Activated naive CD4-positive, alpha-beta T cell (primary cell): ENCODE data around the gene STX3.
A peak's percentile ranks its signal among the peaks of the same experiment; 100 is the strongest.

Source experiments
- DNase-seq, 4 experiments: peaks; one replicate each; lab custom pipeline; 2025; lab: John Stamatoyannopoulos, UW

STX3 gene

DNA sequence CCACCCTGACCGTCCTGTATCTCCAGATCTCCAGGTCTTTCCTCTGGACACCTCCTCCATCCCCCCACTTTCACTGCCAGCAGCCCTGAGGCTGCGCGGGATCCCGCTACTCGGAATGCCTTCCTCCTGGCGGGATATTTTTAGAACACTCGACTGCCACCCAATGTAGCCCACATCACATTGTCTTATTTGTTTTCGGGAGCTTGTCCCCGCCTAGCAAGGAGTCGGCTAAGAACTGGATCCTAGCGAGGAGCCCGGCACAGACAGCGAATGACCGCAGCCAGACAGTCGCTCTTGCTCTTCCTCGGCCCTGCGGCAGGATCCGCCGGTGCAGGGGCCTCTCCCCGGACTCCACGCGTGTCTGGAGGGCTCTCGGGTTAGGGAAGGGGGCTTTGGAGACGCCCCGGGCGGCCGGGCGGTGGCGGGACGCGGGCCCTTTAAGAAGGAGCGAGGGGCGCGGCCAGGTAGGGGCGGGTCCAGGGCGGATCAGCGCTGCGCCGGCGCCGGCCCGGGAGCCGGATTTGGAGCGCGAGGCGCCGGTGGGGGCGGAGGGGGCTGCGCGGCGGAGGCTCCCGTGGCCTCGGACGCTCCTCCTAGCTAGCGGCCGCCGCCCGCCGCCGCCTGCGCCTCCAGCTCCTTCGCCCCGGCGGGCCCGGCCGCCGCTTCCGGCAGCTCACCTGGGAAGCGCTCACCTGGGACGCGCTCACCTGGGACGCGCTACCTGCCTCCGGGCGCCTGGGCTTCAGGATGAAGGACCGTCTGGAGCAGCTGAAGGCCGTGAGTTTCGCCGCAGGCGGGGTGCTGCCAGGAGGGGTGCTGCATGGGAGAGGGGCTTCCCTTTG, at the start of gene STX3:
Gene STX3, plus strand, starts transcription at position 518 of the 842 bp plus-strand sequence. Its CDS starts 230 bp downstream, at position 748.
- DNase-seq: peak; percentile 15 to 71 (median 32)

DNA sequence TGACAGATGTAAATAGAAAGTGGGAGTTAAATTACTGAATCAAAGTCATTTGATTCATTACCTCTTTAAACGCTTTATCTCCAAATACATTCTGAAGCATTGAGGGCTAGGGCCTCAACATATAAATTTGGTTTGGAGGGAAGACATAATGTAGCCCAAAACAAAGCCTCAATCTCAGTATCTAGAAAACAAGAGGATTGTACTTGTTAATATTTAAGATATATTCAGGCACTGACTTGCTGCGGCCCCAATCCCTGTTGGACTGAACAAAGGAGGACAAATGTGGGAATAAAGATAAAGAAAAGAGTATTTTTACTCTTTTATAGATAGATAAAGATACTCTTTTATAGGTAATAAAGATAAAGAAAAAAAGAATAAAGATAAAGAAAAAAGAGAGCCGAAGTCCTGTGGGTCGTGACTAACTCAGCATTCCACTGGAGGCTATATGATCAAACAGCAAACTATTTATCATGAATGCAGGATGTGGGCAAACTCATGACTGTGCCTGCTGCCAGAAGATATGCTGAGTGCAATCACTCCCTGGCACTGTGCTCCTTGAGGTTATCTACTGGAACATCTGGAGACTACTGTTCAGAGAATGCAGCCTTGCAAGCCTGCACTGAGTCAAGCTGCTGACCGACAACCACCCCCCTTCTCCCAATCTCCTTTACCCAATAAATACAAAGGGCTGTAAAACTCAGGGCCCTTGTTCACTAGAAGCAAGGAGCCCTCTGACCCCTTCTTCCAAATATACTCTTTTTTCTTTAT, 48.5 kb upstream of the STX3 start:
- no peak for DNase-seq

DNA sequence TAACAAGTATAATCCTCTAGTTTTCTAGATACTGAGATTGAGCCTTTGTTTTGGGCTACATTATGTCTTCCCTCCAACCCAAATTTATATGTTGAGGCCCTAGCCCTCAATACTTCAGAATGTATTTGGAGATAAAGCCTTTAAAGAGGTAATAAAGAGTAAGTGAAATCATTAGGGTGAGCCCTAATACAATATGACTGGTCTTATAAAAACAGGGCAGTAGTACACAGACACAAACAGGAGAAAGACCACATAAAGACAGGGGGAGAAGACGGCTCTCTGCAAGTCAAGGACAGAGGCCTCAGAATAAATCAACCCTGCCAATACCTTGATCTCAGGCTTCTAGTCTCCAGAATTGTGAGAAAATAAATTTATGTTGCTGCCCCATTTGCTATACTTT, 47.8 kb upstream of the STX3 start:
- DNase-seq: no peak

DNA sequence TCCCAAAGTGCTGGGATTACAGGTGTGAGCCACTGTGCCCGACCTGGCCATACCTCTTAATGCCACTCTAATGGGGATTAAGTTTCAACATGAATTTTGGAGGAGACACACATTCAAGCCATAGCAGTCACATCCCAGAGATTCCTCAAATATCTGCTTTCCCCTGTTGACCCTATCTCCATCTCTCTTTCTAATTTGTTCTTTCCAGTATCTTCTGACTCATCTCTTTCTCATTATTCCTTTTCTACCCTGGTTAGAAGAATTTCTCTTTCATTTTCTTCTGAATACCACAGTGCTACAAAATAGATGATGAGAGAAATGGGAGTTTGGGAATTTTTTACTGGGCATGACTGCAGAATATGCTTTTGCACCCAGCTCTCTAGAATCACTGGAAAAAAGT, 46.6 kb upstream of the STX3 start:
- DNase-seq: no peak

DNA sequence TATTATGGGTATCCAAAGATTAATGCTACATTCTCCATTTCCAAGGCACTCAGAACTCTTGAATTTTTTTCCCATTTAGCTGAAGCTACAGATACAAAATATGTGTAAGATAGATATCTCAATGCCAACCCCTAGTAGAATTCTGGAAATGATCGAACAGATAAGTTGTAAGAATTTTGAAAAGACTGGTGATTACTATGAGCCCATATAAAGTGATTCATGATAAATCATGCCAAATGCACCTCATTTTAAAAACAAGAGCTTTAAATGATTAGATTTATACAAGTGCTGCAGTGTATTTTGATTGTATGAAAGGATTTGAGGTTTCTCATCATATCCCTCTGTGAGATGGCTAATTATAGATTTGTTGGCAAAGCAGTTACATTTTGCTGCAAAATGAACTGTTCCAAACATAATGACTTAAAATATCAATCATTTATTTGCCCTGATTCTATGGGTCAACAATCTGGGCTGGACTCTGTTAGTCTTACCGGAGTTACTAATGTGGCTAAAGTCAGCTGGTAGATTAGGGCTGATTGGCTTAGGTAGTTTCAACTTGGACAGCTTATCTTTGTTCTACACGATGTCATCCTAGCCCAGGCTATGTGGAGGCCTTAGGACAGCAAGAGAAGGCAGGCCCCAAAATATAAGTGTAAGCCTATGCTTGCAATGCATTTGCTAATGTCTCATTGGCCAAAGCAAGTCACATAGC, 44.9 kb upstream of the STX3 start:
- DNase-seq: no peak

DNA sequence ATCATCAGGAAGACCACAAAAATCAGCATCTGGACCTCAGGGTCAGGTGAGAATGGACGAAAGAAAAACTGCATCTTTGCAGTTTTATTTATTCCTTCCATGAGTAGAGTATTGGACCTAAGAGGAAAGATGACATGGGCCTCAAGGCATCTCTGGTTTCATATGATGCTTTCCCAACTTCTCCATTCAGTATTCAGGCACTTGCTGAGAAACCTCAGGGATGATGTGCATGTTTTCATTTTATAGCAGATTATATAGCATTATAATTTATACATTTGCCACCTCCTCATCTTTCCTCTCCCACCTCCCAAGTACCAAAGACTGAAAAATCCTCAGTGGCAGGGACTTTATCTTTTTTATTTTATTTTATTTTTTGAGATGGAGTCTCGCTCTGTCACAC, 41.4 kb upstream of the STX3 start, which contains the start of gene OR10V1:
Gene OR10V1, minus strand, starts transcription at position 101 of the 400 bp plus-strand sequence. Its CDS starts 0 bp downstream, at position 101.
- no peak for DNase-seq

DNA sequence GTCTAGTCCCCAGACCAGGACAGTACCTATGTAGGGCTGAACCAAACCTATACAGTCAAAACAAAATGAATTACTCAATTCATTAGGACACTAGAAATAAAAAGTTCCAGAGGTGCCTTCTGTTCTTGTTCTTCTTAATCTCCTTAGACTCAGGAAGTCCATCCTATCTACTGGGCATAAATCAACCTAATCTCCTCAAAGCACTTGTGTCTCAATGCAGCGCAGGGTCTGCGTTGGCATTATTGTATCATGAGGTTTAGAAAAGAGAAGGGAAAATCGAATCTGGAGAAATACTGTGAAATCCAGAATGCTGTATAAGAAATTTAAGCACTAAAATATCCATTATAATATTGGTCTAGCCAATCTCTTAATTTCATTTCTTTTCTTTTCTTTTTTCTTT, 39.1 kb upstream of the STX3 start:
- no peak for DNase-seq

DNA sequence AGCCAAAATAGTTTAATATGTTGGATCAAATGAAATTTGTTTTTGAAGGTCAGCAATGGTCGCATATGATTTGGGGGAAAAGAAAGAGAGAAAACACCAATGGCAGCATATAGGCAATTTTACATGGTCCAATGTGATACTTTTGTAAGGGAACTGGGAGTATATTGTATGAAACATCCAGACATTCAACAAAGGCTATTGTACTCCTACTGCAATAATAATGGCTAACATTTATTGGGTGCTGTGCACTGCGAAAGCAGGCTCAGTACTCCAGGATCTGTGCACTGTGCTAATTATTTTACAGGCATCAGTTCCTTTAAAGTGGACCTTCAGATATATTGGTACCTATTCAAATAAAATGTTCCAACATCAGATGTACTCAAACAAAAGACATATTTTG, 35.6 kb upstream of the STX3 start:
- no peak for DNase-seq

DNA sequence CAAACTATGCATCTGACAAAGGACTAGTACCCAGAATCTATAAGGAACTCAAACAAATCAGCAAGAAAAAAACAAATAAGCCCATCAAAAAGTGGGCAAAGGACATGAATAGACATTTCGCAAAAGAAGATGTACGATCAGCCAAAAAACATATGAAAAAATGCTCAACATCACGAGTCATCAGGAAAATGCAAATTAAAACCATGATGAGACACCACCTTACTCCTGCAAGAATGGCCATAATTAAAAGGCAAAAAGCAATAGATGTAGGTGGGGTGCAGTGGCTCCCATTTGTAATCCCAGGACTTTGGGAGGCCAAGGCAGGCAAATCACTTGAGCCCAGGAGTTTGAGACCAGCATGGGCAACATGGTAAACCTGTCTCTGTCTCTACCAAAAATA, 31.1 kb upstream of the STX3 start:
- no peak for DNase-seq

DNA sequence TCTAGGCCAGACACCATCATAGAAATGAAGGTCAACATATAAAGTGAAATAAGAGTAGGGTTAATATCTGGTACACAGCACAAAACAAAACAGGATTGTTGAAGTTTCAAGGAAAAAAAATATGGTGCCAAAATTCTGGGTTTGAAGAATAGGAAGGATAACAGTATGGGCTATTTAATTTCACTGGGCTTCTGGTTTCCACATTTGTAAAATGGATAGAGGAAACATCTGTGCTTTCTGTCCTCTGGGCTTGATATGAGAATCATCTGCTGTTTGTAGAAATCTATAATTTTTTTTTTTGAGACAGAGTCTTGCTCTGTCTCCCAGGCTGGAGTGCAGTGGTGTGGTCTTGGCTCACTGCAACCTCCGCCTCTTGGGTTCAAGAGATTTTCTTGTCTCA, 27.8 kb upstream of the STX3 start:
- DNase-seq: no peak

DNA sequence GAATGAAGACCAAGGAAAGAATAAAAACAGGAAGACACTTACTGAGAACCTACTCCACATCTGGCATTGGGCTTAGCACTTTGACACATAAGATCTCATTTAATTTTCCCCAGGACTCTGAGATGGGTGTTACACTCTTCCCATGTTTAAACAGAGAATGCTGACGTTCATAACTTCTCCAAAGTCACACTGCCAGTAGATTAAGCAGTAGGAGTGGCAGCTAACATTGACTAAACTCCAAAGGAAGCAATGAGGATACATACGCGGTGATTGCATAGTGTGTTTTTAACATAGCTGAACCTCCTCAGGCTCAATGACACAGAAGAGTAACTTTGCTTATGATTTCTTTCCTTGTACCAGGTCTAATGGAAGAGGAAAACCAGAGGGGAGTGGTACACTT, 27.0 kb upstream of the STX3 start:
- no peak for DNase-seq

DNA sequence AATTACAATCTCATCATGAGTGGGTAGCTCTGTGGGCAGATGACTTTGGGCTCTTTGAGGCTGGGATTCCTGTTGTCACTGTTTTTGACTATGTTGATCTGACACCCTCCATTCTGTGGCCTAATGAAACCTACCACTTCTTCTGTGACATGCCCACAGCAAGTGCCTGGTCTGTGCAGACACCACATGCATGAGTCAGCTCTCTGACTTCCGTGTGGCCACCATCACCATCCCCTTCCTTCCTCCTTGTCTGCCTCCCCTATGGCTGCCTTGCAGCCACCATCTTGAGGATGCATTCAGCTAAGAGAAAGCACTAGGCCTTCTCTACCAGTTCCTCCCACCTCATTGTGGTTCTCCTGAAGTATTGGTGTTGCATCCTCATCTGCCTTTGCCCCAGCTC, 26.3 kb upstream of the STX3 start:
- DNase-seq: no peak

DNA sequence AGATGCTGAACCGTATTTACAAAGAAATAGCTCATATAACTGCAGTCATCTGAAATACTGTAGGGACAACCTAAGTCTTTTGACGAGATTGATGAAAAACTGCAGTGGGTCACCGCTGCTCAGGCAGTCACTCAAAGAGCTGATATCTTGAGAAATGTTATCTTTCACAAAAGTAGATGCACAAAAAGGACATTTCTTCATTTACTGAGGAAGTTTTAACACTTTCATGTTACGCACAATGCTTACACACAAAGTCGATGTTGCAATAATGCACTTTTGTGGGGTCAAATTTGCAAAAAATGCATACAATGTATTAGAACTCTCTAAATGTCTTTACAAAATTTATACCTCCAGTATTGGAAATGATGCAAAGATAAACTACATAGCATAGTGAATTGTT, 25.3 kb upstream of the STX3 start:
- DNase-seq: no peak

DNA sequence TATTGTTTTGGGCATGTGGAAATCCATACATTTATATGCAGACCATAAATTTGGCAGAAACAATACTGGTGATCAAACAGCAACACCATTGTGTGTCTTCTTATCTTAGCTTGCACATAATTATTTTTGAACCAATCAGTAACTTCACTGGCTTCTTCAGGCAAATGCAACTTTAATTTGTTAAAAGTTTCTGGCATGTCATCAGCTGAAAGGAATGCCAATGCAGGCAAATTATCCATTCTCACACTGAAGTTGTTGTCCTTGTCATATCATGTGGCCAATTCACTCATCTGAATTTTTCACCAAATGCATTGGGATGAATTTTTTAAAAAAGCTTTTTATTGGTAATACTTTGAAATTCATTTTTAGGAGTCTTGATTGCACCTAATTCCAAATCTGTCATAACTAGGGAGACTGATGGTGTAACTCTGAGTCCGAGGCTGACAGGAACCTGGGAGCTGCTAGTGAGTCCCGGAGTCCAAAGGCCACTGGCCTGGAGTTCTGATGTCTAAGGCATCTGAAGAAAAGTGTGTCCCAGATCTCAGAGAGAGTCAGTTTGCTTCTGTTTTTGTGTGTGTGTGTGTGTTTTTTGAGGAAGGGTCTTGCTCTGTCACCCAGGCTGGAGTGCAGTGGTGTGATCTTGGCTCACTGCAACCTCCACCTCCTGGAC, 24.1 kb upstream of the STX3 start:
- DNase-seq: no peak

DNA sequence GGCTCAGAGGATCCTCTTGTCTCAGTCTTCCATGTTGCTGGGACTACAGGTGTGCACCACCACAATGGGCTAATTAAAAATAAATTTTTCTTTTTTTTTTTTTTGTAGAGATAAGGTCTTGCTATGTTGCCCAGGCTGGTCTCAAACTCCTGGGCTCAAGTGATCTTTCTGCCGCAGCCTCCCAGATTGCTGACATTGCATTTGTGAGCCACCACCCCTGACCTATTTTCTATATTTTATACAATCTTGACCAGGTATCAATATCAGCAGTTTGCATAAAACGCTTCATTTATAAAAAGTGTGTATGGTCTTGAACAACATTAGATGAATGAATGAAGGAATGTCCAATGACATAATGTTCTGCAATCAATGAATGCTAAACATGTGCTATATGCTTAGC, 9.1 kb upstream of the STX3 start:
- no peak for DNase-seq

DNA sequence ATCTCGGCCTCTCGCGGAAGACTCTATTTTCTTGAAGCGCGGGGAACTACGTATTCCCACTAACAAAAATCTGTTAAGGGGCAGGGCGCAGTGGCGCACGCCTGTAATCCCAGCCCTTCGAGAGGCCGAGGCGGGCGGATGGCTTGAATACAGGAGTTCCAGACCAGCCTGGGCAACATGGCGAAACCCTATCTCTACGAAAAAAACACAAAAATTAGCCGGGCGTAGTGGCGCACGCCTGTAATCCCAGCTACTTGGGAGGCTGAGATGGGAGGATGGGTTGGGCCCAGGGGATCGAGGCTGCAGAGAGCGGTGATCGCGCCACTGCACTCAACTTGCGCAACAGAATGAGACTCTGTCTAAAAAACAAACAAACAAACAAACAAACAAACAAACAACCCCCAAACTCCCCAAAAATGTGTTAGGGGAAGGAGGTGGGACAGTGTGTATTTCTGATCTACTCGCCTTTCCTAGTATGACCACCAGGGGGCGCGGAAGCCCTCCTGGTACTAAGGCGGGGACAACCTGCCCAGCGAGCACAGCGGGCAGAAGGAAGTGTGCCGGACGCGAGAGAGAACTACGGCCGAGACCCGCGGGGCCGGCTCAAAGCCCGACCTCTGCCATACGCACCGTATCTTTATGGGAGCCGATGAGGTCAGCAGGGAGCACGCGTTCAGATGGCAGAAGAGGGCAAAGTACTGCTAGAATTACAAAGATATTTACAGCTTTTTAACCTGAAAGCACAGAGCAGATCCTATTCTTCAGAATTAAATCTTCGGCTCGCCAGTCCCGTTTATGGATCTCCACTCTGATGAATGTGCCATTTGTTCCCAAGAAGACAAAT, 1.3 kb upstream of the STX3 start:
- DNase-seq: peak; percentile 50 to 74 (median 70)

DNA sequence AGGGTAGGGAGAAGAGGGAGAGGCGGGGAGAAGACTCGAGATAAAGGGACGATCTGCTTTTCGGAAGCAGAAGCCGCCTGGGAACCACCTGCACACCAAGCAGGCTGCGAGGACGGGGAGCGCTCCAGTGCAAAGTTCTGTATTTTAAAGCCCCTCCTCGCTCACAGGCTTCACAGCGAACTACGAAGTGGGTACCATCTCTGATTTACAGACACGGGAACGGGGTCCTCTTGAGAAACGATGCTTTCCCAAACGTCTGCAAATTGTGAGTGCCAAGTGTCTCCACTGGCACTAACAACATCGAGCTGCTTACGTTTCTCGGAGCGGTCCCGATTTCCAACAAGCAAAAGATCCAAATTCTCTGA, 700 bp upstream of the STX3 start:
- DNase-seq: peak in 1 of 4 experiments; percentile 12

DNA sequence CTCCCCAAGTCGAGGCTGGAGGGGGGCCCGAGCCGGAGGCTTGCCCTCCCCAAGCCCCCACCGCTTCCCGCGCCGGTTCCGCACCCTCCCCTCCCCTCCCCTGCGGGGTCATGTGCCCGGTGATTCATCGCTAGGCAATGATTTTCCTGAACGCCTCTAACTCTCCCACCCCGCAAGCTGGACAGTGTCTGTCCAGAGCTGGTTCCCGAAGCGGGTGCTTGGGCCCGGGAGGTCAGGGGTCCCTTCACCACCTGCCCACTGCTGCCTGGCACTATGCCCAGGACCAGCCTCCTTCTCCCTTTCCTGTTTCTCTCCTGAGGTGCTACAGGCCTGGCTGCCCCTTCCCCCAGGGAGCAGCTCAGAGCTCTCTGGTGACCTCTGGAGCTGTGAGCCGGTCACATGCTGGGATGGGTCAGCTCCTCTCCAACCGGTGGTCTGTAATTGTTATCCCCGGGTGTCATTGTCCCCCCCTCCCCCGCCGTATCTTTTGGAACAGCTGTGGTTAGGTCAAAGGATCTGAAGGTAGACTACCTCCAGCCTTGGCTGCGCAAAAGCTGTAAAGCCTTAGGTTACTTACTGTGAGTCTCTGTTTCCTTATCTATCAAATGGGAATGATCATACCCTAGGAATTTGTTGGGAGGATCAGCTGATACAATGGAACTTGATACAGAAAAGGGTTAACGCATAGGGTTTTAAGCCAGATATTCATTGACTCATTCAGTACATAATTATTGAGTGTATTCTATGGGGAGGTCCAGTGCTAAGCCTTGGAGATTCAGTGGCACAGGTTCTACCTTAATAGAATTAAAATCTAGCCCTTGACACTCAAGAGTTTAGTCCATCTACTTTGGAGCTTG, 753 bp downstream of the STX3 start:
- DNase-seq: peak in 3 of 4 experiments; percentile 7 to 45 (median 10)

DNA sequence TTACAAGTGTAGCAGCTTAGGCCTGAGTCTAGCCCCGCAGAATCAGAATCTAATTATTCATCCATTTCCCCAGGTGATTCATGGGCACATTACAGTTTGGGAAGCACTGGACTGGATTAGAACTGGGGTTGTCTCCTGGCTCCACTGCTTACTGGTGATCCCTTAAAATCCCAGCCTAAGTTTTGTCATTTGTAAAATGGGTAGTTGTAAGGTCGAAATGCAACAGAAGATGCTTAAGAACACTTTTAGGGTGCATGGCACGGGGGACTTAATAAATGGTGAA, 1.3 kb downstream of the STX3 start:
- no peak for DNase-seq

DNA sequence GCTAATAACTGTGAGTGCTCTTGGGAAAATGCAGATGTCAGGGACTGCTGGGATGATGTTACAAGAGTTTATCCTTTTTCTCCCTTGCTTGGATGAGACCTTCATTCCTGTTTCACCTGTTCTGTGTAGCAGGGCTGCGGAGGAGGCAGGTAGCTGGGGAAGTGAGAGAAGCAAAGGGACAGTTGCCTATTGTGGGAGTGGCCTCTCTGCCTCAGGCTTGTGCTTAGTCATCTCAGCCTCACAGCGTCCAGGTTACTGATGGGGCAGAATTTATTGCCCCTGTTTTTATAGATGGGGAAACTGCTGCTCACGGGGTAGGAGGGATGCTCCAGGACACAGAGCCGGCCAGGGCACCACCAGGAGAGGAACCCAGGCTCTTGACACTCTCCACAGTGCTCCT, 1.7 kb downstream of the STX3 start:
- DNase-seq: no peak
